Loucy (cell line): ENCODE measurements around the gene KCTD13.
A peak's percentile ranks its signal among the peaks of the same experiment; 100 is the strongest.
"Not testable (repeated sequence)": the region's sequence is repeated elsewhere in the genome, so short reads cannot be mapped to it uniquely, and the experiment has no call there.

Experiments
- H2AFZ ChIP-seq: fragments of 200-600 bp; sonication (generic); 2 replicates; pipeline ENCODE4 v1.6.0; 2016; ENCODE audit warnings: antibody characterized with exemption, mild to moderate bottlenecking, low read length, moderate library complexity
- H3F3A ChIP-seq: fragments of 200-600 bp; 2 replicates; pipeline ENCODE4 v1.6.0; 2016; ENCODE audit warnings: antibody characterized with exemption, low read depth, mild to moderate bottlenecking
- H3K27me3 ChIP-seq: fragments of 200-600 bp; sonication (generic); 2 replicates; pipeline ENCODE4 v1.6.1; 2014; ENCODE audit warnings: low read length, mild to moderate bottlenecking; ENCODE audit not compliant: insufficient read depth, poor library complexity, severe bottlenecking
- H3K36me3 ChIP-seq: fragments of 200-600 bp; sonication (generic); 2 replicates; pipeline ENCODE4 v1.6.1; 2016; ENCODE audit warnings: low read length; ENCODE audit not compliant: insufficient read depth
- H3K4me1 ChIP-seq: fragments of 200-600 bp; sonication (generic); 2 replicates; pipeline ENCODE4 v1.5.1; 2014; ENCODE audit warnings: low read length, mild to moderate bottlenecking; ENCODE audit not compliant: insufficient read depth, poor library complexity, severe bottlenecking
- H3K4me2 ChIP-seq: fragments of 200-600 bp; sonication (generic); 2 replicates; pipeline ENCODE4 v1.6.0; 2014; ENCODE audit warnings: antibody characterized with exemption, low read length, low read depth, mild to moderate bottlenecking; ENCODE audit not compliant: poor library complexity, severe bottlenecking
- H3K4me3 ChIP-seq: fragments of 200-600 bp; sonication (generic); 2 replicates; pipeline ENCODE4 v1.5.1; 2014; ENCODE audit warnings: low read length, mild to moderate bottlenecking, mixed read lengths; ENCODE audit not compliant: poor library complexity, severe bottlenecking
- H3K79me2 ChIP-seq: fragments of 200-600 bp; sonication (generic); 2 replicates; pipeline ENCODE4 v1.6.1; 2014; ENCODE audit warnings: low read length; ENCODE audit not compliant: insufficient read depth
- H3K9ac ChIP-seq: fragments of 200-600 bp; sonication (generic); 2 replicates; pipeline ENCODE4 v1.6.0; 2014; ENCODE audit warnings: mild to moderate bottlenecking, low read depth, low read length, moderate library complexity; ENCODE audit not compliant: poor library complexity, severe bottlenecking
- H3K9me2 ChIP-seq: fragments of 200-600 bp; sonication (generic); replicated peaks from 2 replicates; pipeline ENCODE4 v1.6.1; 2016; ENCODE audit warnings: low read depth, low read length, mixed read lengths
- H3K9me3 ChIP-seq: fragments of 200-600 bp; sonication (generic); 2 replicates; pipeline ENCODE4 v1.6.1; 2014; ENCODE audit warnings: mild to moderate bottlenecking, antibody characterized with exemption, low read length, low read depth; ENCODE audit not compliant: insufficient read depth
- H4K20me1 ChIP-seq: fragments of 200-600 bp; sonication (generic); 2 replicates; pipeline ENCODE4 v1.6.0; 2014; ENCODE audit warnings: antibody characterized with exemption, low read length, mild to moderate bottlenecking; ENCODE audit not compliant: insufficient read depth, poor library complexity, severe bottlenecking
- CTCF ChIP-seq: fragments of 200-600 bp; sonication (generic); conservative IDR thresholded peaks from 2 replicates; pipeline ENCODE4 v1.5.1; 2014; ENCODE audit warnings: mild to moderate bottlenecking, antibody characterized with exemption, low read length
- EZH2phosphoT487 ChIP-seq: fragments of 200-600 bp; IDR thresholded peaks from 2 replicates; pipeline ENCODE4 v1.6.1; 2018; ENCODE audit warnings: antibody characterized with exemption, mild to moderate bottlenecking, moderate library complexity, borderline replicate concordance

The KCTD13 gene

GRCh38 chr16:29962344-29962994 is 36.4 kb upstream of the KCTD13 start:
- peak overlapping the region; percentile 88 for H3K9ac ChIP-seq
- H3K4me3 ChIP-seq: peak overlapping the region; percentile 85
- peak overlapping the region; percentile 69 for H2AFZ ChIP-seq
- H3K4me1 ChIP-seq: peaks cover 19% of the 10 kb centered on the region
- H3K9me3 ChIP-seq: no peaks in the 10 kb centered on the region
- H3F3A ChIP-seq: no peaks in the 10 kb centered on the region
- peaks cover 6% of the 10 kb centered on the region for H3K79me2 ChIP-seq
- TF ChIP-seq EZH2phosphoT487 (no peak), CTCF (no peak)
- peak overlapping the region; percentile 100 for H3K4me2 ChIP-seq
- no peaks in the 10 kb centered on the region for H3K27me3 ChIP-seq
- H3K9me2 ChIP-seq: no peaks in the 10 kb centered on the region
- no peaks in the 10 kb centered on the region for H4K20me1 ChIP-seq
- H3K36me3 ChIP-seq: no peaks in the 10 kb centered on the region

- H3K27me3 ChIP-seq: no peaks in the 10 kb centered on the region
- peak within 1 kb of the TSS; percentile 85 for H3K4me3 ChIP-seq
- peak within 1 kb of the TSS; percentile 88 for H3K9ac ChIP-seq
- TF ChIP-seq CTCF (peak; percentile 35; the same call in 1 of the 2 replicates), EZH2phosphoT487 (no peak)
- peaks cover 6% of the 10 kb centered on the region for H3K79me2 ChIP-seq
- no peaks in the 10 kb centered on the region for H3K9me2 ChIP-seq
- H3K4me1 ChIP-seq: peaks cover 19% of the 10 kb centered on the region
- no peaks in the 10 kb centered on the region for H3K9me3 ChIP-seq
- H4K20me1 ChIP-seq: no peaks in the 10 kb centered on the region
- no peaks in the 10 kb centered on the region for H3K36me3 ChIP-seq
- H2AFZ ChIP-seq: peak within 1 kb of the TSS; percentile 93
- H3K4me2 ChIP-seq: peak within 1 kb of the TSS; percentile 100
- H3F3A ChIP-seq: no peaks in the 10 kb centered on the region
Measured at GRCh38 chr16:29961479-29962343, 35.7 kb upstream of the KCTD13 start, which contains the start of gene TMEM219. TSS of gene TMEM219 (plus strand) at chr16:29962079. CDS start at chr16:29963144, 1,065 bp downstream.

- Histone ChIP-seq H2AFZ (peak overlapping the region; percentile 93), H3K27me3 (no peaks in the 10 kb centered on the region), H3K9me3 (no peaks in the 10 kb centered on the region), H3K36me3 (no peaks in the 10 kb centered on the region), H3K4me3 (peak overlapping the region; percentile 85), H3K4me1 (peaks cover 19% of the 10 kb centered on the region), H4K20me1 (no peaks in the 10 kb centered on the region), H3K9me2 (no peaks in the 10 kb centered on the region), H3K4me2 (peak overlapping the region; percentile 100), H3F3A (no peaks in the 10 kb centered on the region), H3K79me2 (peaks cover 6% of the 10 kb centered on the region), H3K9ac (peak overlapping the region; percentile 88)
- TF ChIP-seq EZH2phosphoT487: no peak
- TF ChIP-seq CTCF: no peak
Measured at GRCh38 chr16:29961127-29961478, 35.1 kb upstream of the KCTD13 start.

- H4K20me1 ChIP-seq, H3K9me3 ChIP-seq, H3K9ac ChIP-seq, H3F3A ChIP-seq, H3K4me2 ChIP-seq, H3K79me2 ChIP-seq, H3K36me3 ChIP-seq, H3K4me3 ChIP-seq, H3K9me2 ChIP-seq, H3K27me3 ChIP-seq, H2AFZ ChIP-seq: not testable (repeated sequence)
- H3K4me1 ChIP-seq: peaks cover 19% of the 10 kb centered on the region
Measured at GRCh38 chr16:29959821-29960220, 33.8 kb upstream of the KCTD13 start.
